ENCODE data around the gene TSNAXIP1. TPM values are rescaled to one million over a fixed set of nuclear protein-coding genes. Genes with fewer than 3 reads are reported as not detected.

Gene TSNAXIP1
- total RNA-seq, 5 donors from 2014 or later (not counting 1 experiment from before 2014, with no cell fraction given): 0.30 to 0.45 (median 0.37) TPM

DNA sequence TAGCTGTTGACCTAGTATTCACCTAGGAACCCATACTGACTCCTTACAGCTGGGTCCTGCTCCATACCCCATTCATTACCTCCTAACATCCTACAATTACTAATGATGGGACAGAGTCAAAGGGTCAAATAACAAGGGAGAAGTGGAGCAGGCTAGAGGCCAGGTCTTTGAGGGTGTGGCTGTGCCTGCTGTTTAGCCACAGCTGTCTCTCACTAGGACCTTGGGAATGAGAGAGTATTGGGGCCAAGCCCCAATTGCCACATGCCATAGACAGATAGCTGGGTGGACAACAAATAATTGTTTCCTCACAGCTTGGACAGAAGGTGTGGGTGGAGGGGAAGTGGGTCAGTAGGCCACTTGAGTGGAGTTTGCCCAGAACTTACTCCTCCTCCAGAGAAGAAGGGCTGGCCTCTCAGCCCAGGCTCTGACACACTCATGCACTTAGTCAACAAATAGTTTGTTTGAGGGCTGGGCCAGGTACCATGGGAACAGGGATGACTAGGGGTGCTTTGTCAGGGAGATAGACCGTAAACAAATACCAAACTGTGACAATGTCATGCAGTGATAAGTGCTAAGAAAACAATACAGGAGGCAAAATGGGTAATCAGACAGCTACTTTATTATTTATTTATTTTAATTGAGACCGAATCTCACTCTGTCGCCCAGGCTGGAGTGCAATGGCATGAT is 51.0 kb downstream of the TSNAXIP1 start:
- ATAC-seq (replicated peaks in 1 of 4) (peak; percentile 48 to 64 (median 54)), DNase-seq (peak in 18 of 35 experiments; percentile 9 to 50 (median 22))
- no peak overlapping the region for H3K4me3 Mint-ChIP-seq
- Histone ChIP-seq H3K4me1 (ENCODE audit: control insufficient read depth in 1 of 2, extremely low read depth in 1 of 2, insufficient read depth in 2 of 2, low read length in 2 of 2) (peaks cover 0 to 25% of the 10 kb centered on the region in 2 experiments), H3K9me3 (no peaks in the 10 kb centered on the region), H3K27ac (ENCODE audit: low read length) (peak overlapping the region; percentile 55), H3K36me3 (ENCODE audit: control insufficient read depth in 2 of 2, extremely low read depth in 1 of 2, insufficient read depth in 1 of 2, low read length in 1 of 2) (peaks cover 0 to 16% of the 10 kb centered on the region in 2 donors), H3K27me3 (replicated peaks in 1 of 2; ENCODE audit: control insufficient read depth in 2 of 2, extremely low read depth in 1 of 2, insufficient read depth in 2 of 2, low read length in 1 of 2) (no peaks in the 10 kb centered on the region), H3K4me3 (ENCODE audit: control insufficient read depth in 1 of 2, extremely low read depth in 1 of 2, low read length in 1 of 2) (no peak overlapping the region)
- peaks cover 3% of the 10 kb centered on the region for H3K36me3 Mint-ChIP-seq
- ChIA-PET CTCF (interaction anchor here in 1 of 2 donors (0.6 kb wide), 1 partner anchor 46 kb away, joined by 5 read pairs; no protein-coding TSS in a partner anchor), POLR2A (no interaction called here)
- H3K27me3 Mint-ChIP-seq: no peaks in the 10 kb centered on the region
- H3K27ac Mint-ChIP-seq: peak overlapping the region; percentile 40 to 69
- WGBS (ENCODE audit: insufficient coverage): no CpG with 5 or more reads among the region's 3 CpGs
- H3K9me3 Mint-ChIP-seq: no peaks in the 10 kb centered on the region
- H3K4me1 Mint-ChIP-seq: peaks cover 32 to 45% (median 38%) of the 10 kb centered on the region in 3 donors

DNA sequence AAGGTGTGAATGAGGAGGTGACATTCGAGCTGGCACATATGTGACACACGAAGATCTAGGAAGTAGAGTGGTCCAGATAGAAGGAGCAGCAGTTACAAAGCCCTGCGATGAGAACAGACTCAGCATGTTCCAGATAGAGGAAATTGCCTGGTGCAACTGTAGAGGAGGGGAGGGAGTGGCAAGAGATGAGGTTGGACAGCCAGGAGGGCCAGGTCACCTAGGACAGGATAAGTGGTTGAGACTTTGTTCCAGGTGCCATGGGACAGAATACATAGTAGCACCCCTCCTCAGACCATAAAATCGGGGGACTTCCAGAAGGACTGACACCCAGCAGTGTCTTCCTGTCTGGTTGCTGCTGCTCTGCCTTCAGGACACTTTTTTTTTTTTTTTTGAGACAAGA is 51.8 kb downstream of the TSNAXIP1 start:
- no peaks in the 10 kb centered on the region for H3K9me3 Mint-ChIP-seq
- Histone ChIP-seq H3K27me3 (replicated peaks in 1 of 2; ENCODE audit: control insufficient read depth in 2 of 2, extremely low read depth in 1 of 2, insufficient read depth in 2 of 2, low read length in 1 of 2) (no peaks in the 10 kb centered on the region), H3K27ac (ENCODE audit: low read length) (peak overlapping the region; percentile 40), H3K4me1 (ENCODE audit: control insufficient read depth in 1 of 2, extremely low read depth in 1 of 2, insufficient read depth in 2 of 2, low read length in 2 of 2) (peaks cover 0 to 25% of the 10 kb centered on the region in 2 experiments), H3K4me3 (ENCODE audit: control insufficient read depth in 1 of 2, extremely low read depth in 1 of 2, low read length in 1 of 2) (no peak overlapping the region), H3K9me3 (no peaks in the 10 kb centered on the region), H3K36me3 (ENCODE audit: control insufficient read depth in 2 of 2, extremely low read depth in 1 of 2, insufficient read depth in 1 of 2, low read length in 1 of 2) (peaks cover 0 to 16% of the 10 kb centered on the region in 2 donors)
- CTCF ChIA-PET: no interaction called here
- H3K27ac Mint-ChIP-seq: peak overlapping the region; percentile 30 to 40
- no peak for ATAC-seq (replicated peaks in 1 of 4)
- POLR2A ChIA-PET: interaction anchor here in 1 of 2 donors (0.6 kb wide), 1 partner anchor 445 kb away, joined by 3 read pairs; no protein-coding TSS in a partner anchor
- no peak overlapping the region for H3K4me3 Mint-ChIP-seq
- peaks cover 32 to 45% (median 38%) of the 10 kb centered on the region in 3 donors for H3K4me1 Mint-ChIP-seq
- WGBS (ENCODE audit: insufficient coverage): 71% methylated on average over 4 of the region's 4 CpGs
- DNase-seq: no peak
- peaks cover 3% of the 10 kb centered on the region for H3K36me3 Mint-ChIP-seq
- no peaks in the 10 kb centered on the region for H3K27me3 Mint-ChIP-seq

DNA sequence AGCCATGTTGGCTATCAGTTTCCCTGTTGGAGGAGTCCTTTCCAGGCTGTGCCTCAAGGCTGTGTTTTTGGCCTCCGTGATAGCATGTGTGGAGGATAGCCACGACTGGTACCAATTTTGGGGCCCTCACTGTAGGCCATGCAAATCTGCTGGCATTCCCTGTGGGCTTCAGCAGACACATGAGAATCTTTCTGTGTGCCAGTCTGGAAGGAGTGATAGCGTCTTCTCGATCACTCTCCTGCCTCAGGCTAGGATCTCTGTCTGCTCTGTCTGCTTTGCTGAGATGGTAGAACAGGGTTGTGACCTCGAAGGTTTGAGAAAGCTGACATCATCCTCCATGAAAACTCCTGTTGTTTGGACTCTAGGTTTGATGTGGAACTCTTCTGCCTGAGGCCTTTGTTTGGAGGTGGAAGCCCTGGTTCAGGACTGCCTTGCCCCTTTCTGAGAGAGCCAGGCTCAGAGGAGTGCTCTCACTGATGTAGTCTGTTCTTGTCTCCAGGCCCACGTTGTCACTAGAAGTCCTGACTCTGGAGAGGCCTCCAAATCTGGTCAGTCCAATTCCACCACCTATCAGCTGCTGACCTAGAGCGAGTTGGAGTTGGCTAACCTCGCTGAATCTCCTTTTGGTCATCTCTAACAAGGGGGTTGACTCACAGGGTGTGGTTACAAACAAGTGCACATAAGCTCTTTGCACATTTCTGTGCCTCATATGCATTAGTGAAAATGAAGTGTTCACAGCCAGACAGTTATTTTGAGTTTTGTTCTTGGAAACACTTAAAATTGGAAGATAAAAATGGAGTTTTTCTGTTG is 54.1 kb downstream of the TSNAXIP1 start:
- ATAC-seq (replicated peaks in 1 of 4): no peak

DNA sequence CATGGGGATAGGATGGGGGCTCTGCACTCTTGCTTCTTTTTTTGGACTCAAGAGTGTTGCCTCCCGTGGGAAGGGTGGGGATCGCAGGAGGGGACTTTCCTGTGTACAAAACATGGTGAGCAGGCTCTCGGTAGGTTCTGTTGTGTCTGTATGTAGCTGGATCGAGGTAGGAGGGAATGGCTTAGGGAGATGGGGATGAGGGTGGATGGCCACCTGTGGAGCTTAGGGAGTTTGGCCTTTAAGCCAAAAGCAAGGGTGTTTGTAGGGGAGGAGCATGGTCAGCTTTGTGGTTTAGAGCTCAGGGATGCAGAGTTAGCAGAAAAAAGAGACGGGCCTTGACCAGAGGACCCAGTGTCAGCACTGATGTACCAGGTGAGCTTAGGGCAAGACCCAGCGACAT is 55.2 kb downstream of the TSNAXIP1 start:
- no peaks in the 10 kb centered on the region for H3K9me3 Mint-ChIP-seq
- 88% methylated on average over 5 of the region's 6 CpGs for WGBS (ENCODE audit: insufficient coverage)
- H3K27ac Mint-ChIP-seq: peak overlapping the region in 1 of 2 donors; percentile 28
- ATAC-seq (replicated peaks in 1 of 4) (no peak), DNase-seq (no peak)
- H3K4me3 Mint-ChIP-seq: no peak overlapping the region
- peaks cover 24 to 27% (median 27%) of the 10 kb centered on the region in 3 donors for H3K4me1 Mint-ChIP-seq
- Histone ChIP-seq H3K27ac (ENCODE audit: low read length) (no peak overlapping the region), H3K27me3 (replicated peaks in 1 of 2; ENCODE audit: control insufficient read depth in 2 of 2, extremely low read depth in 1 of 2, insufficient read depth in 2 of 2, low read length in 1 of 2) (no peaks in the 10 kb centered on the region), H3K9me3 (no peaks in the 10 kb centered on the region), H3K4me3 (ENCODE audit: control insufficient read depth in 1 of 2, extremely low read depth in 1 of 2, low read length in 1 of 2) (no peak overlapping the region), H3K36me3 (ENCODE audit: control insufficient read depth in 2 of 2, extremely low read depth in 1 of 2, insufficient read depth in 1 of 2, low read length in 1 of 2) (peaks cover 4 to 30% of the 10 kb centered on the region in 2 donors), H3K4me1 (ENCODE audit: control insufficient read depth in 1 of 2, extremely low read depth in 1 of 2, insufficient read depth in 2 of 2, low read length in 2 of 2) (peaks cover 0 to 19% of the 10 kb centered on the region in 2 experiments)
- CTCF ChIA-PET: interaction anchor here (0.6 kb wide), 3 partner anchors 42 to 426 kb away, joined by 3 to 5 read pairs (median 3); no protein-coding TSS in a partner anchor
- H3K36me3 Mint-ChIP-seq: peaks cover 5% of the 10 kb centered on the region
- POLR2A ChIA-PET: no interaction called here
- no peaks in the 10 kb centered on the region for H3K27me3 Mint-ChIP-seq

More for the DNA sequence above, 54.1 kb downstream of the TSNAXIP1 start:
- no peak overlapping the region for H3K4me3 Mint-ChIP-seq
- no peak for DNase-seq
- peaks cover 4 to 24% of the 10 kb centered on the region in 2 donors for H3K36me3 ChIP-seq (ENCODE audit: control insufficient read depth in 2 of 2, extremely low read depth in 1 of 2, insufficient read depth in 1 of 2, low read length in 1 of 2)
- H3K4me1 Mint-ChIP-seq: peaks cover 27 to 33% (median 33%) of the 10 kb centered on the region in 3 donors
- ChIA-PET CTCF (no interaction called here), POLR2A (no interaction called here)
- H3K27me3 Mint-ChIP-seq: no peaks in the 10 kb centered on the region
- H3K9me3 Mint-ChIP-seq: no peaks in the 10 kb centered on the region
- no peaks in the 10 kb centered on the region for H3K27me3 ChIP-seq (replicated peaks in 1 of 2; ENCODE audit: control insufficient read depth in 2 of 2, extremely low read depth in 1 of 2, insufficient read depth in 2 of 2, low read length in 1 of 2)
- 96% methylated on average over 6 of the region's 8 CpGs for WGBS (ENCODE audit: insufficient coverage)
- no peak overlapping the region for H3K27ac ChIP-seq (ENCODE audit: low read length)
- H3K4me3 ChIP-seq (ENCODE audit: control insufficient read depth in 1 of 2, extremely low read depth in 1 of 2, low read length in 1 of 2): no peak overlapping the region
- H3K36me3 Mint-ChIP-seq: peaks cover 3% of the 10 kb centered on the region
- H3K27ac Mint-ChIP-seq: peak overlapping the region in 1 of 2 donors; percentile 36
- H3K9me3 ChIP-seq: no peaks in the 10 kb centered on the region
- peaks cover 0 to 20% of the 10 kb centered on the region in 2 experiments for H3K4me1 ChIP-seq (ENCODE audit: control insufficient read depth in 1 of 2, extremely low read depth in 1 of 2, insufficient read depth in 2 of 2, low read length in 2 of 2)

DNA sequence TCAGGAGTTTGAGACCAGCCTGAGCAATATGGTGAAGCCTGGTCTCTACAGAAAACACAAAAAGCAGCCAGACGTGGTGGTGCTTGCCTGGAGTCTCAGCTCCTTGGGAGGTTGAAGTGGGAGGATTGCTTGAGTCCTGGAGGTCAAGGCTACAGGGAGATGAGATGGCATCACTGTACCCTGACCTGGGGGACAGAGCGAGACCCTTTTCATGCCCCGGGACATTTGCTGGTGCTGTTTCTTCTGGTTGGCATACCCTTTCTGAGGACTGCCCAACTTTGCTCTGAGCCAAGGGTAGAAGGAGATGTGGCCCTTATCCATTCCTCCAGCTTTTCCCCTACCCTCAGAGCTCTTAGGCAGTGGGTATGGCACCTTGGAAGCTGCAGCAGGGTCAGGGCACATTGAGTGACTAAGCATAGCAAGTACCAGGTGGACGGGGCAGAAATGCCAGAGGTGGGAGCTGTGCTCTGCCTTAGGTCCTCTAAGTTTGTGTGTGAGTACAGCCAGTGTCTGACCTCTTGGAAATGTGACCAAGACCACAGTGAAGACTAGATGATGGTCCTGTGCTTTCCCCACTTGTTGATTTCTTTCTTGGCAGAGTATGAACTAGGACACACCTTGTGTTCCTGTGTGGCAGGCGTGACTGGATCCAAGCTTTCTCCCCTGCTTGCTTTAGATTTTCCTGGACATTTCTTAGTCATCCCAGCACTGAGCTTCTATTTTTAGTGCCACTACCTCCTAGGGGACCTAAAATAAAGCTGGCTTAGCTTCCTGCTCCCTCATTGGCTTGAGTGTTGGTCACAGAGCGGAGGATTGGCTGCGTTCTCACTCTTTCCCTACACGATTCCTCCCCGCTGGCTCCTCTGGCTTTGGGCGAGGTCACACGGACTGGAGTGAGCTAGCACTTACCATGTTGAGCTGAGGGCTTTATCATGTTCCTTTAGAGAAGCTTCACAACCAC is 56.2 kb downstream of the TSNAXIP1 start:
- no peak overlapping the region for H3K27ac Mint-ChIP-seq
- H3K27me3 Mint-ChIP-seq: no peaks in the 10 kb centered on the region
- no peak overlapping the region for H3K27ac ChIP-seq (ENCODE audit: low read length)
- no peaks in the 10 kb centered on the region for H3K9me3 ChIP-seq
- ChIA-PET POLR2A (interaction anchor here in 1 of 2 donors (0.5 kb wide), 1 partner anchor 39 kb away, joined by 6 read pairs; no protein-coding TSS in a partner anchor), CTCF (interaction anchor here in 1 of 2 donors (0.6 kb wide), 2 partner anchors 43 to 425 kb away, joined by 3 to 5 read pairs; no protein-coding TSS in a partner anchor)
- no peaks in the 10 kb centered on the region for H3K27me3 ChIP-seq (replicated peaks in 1 of 2; ENCODE audit: control insufficient read depth in 2 of 2, extremely low read depth in 1 of 2, insufficient read depth in 2 of 2, low read length in 1 of 2)
- ATAC-seq (replicated peaks in 1 of 4) (no peak), DNase-seq (no peak)
- H3K36me3 ChIP-seq (ENCODE audit: control insufficient read depth in 2 of 2, extremely low read depth in 1 of 2, insufficient read depth in 1 of 2, low read length in 1 of 2): peaks cover 4 to 36% of the 10 kb centered on the region in 2 donors
- H3K9me3 Mint-ChIP-seq: no peaks in the 10 kb centered on the region
- peaks cover 14 to 17% (median 16%) of the 10 kb centered on the region in 3 donors for H3K4me1 Mint-ChIP-seq
- H3K36me3 Mint-ChIP-seq: peaks cover 6% of the 10 kb centered on the region
- H3K4me3 Mint-ChIP-seq: no peak overlapping the region
- peaks cover 0 to 10% of the 10 kb centered on the region in 2 experiments for H3K4me1 ChIP-seq (ENCODE audit: control insufficient read depth in 1 of 2, extremely low read depth in 1 of 2, insufficient read depth in 2 of 2, low read length in 2 of 2)
- no peak overlapping the region for H3K4me3 ChIP-seq (ENCODE audit: control insufficient read depth in 1 of 2, extremely low read depth in 1 of 2, low read length in 1 of 2)
- 87% methylated on average over 9 of the region's 11 CpGs for WGBS (ENCODE audit: insufficient coverage)

Data from T-cell (primary cell).